Measurements from ENCODE around the gene IPO9. TPM values are rescaled to one million over a fixed set of nuclear protein-coding genes. Genes with fewer than 3 reads are reported as not detected.

The IPO9 gene
- total and polyA plus RNA-seq, 2 donors from 2014 or later, result 21.6 to 39.7 TPM

DNA sequence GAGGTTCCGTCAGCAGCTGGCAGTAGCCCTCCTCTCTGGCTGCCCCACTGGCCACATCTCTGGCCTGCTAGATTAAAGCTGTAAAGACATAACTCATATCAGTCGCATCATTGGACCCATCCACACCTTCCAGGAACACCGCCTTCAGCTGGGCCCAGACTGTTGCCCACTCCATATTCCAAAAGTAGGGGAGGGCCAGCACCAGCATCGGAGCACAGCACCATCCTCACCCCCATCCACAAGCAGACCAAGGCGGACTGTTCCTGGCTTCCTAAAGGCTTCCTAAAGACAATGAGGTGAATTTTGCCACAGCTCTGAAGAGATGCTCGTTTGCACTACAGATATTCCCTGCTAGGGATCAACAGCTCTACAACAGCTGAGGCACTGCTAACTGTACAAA lies 63.3 kb downstream of the IPO9 start:
- TF ChIP-seq CTCF (IDR thresholded peaks at IDR 0.05; ENCODE audit: borderline replicate concordance, extremely low read depth, insufficient read depth), result no peak
- Histone ChIP-seq H3K36me3 (ENCODE audit: control insufficient read depth in 2 of 3, insufficient read depth in 3 of 3, low read length in 3 of 3) (no peaks in the 10 kb centered on the region), H3K4me1 (ENCODE audit: control insufficient read depth in 2 of 3, insufficient read depth in 2 of 3, low read depth in 1 of 3, low read length in 3 of 3) (peaks cover 0 to 17% (median 0%) of the 10 kb centered on the region in 3 donors), H3K4me3 (ENCODE audit: low read length in 3 of 3) (no peak overlapping the region), H3K9ac (ENCODE audit: low read length in 3 of 3) (no peak overlapping the region), H3K9me3 (ENCODE audit: control insufficient read depth in 2 of 3, insufficient read depth in 1 of 3, low read length in 3 of 3) (no peaks in the 10 kb centered on the region), H3K27ac (ENCODE audit: low read depth in 2 of 2, low read length in 2 of 2) (no peak overlapping the region), H3K27me3 (ENCODE audit: control insufficient read depth, insufficient read depth, low read length) (no peaks in the 10 kb centered on the region)
- DNase-seq, result peak in 1 of 5 donors; percentile 10
- FAIRE-seq, result no peak
- intact Hi-C loops (cut with DNase I), result loop anchor here (5.0 kb wide), 1 partner anchor 75 kb away; no protein-coding TSS in a partner anchor

DNA sequence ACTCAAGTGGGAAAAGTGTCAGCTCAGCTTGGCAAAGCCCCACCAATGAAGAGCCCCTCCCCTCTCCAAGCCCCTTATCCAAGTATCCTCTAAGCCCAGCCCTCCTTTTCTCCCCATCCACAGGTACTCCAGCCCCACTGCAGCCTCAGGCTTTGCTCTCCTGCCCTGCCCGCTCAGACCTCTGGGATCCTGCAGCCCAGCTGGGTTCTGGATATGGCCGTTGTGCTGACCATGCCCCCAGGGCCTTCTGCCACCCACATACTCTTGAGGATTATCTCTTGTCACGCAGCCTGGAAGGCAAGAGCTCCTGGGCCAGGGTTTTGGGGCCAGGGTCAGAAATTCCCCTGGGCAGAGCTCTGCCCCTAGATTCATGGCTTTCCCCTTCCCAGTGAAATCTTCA lies 64.5 kb downstream of the IPO9 start:
- Histone ChIP-seq H3K27ac (ENCODE audit: low read depth in 2 of 2, low read length in 2 of 2) (no peak overlapping the region), H3K27me3 (ENCODE audit: control insufficient read depth, insufficient read depth, low read length) (no peaks in the 10 kb centered on the region), H3K4me1 (ENCODE audit: control insufficient read depth in 2 of 3, insufficient read depth in 2 of 3, low read depth in 1 of 3, low read length in 3 of 3) (peaks cover 0 to 12% (median 0%) of the 10 kb centered on the region in 3 donors), H3K36me3 (ENCODE audit: control insufficient read depth in 2 of 3, insufficient read depth in 3 of 3, low read length in 3 of 3) (no peaks in the 10 kb centered on the region), H3K9me3 (ENCODE audit: control insufficient read depth in 2 of 3, insufficient read depth in 1 of 3, low read length in 3 of 3) (no peaks in the 10 kb centered on the region), H3K9ac (ENCODE audit: low read length in 3 of 3) (no peak overlapping the region), H3K4me3 (ENCODE audit: low read length in 3 of 3) (no peak overlapping the region)
- no peak for TF ChIP-seq CTCF (IDR thresholded peaks at IDR 0.05; ENCODE audit: borderline replicate concordance, extremely low read depth, insufficient read depth)
- intact Hi-C loops (cut with DNase I), result loop anchor here (5.0 kb wide), 1 partner anchor 74 kb away; no protein-coding TSS in a partner anchor
- FAIRE-seq, result no peak
- DNase-seq, result no peak

DNA sequence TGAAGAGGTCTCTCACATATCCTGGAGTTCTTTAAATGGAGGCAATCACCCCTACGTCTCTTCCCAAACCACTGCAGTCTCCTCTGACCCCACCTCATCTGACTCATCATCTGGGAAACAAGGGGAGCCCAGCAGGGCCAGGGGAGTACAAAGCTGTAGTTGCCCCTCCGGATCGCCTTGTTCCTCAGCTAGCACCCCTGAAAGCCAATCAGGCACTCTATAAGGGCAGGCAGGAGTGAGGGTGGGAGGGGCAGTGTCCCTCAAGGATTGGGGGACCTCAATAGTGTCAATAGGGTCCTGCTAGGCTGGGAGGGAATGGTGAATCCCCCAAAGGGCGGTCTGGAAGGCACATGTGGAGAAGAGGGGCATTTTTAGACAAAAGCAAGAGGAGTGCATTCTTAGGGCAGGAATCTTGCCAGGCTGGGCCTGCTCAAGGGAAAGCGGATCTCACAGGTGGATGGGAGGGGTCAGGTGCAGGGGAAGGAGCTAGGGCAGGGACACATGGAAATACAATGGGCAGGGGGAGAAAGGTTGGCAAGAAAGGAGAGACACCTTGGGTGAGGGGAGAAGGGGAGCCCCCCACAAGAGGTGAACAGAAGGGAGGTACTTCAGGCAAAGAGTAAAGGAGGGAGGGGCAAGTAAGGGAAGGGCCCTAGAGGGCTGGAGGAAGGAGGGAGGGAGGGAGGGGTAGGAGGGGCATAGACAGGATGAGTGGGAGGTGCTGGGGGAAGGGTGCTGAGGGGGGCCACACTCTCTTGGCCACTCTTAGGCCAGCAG lies 65.6 kb downstream of the IPO9 start:
- intact Hi-C loops (cut with DNase I), result loop anchor here (5.0 kb wide), 2 partner anchors 63 to 73 kb away; partner anchors contain the start of gene TIMM17A
- H3K27me3 ChIP-seq (ENCODE audit: control insufficient read depth, insufficient read depth, low read length), result no peaks in the 10 kb centered on the region
- no peaks in the 10 kb centered on the region for H3K9me3 ChIP-seq (ENCODE audit: control insufficient read depth in 2 of 3, insufficient read depth in 1 of 3, low read length in 3 of 3)
- no peak overlapping the region for H3K9ac ChIP-seq (ENCODE audit: low read length in 3 of 3)
- H3K4me1 ChIP-seq (ENCODE audit: control insufficient read depth in 2 of 3, insufficient read depth in 2 of 3, low read depth in 1 of 3, low read length in 3 of 3), result peaks cover 0 to 5% (median 0%) of the 10 kb centered on the region in 3 donors
- no peak overlapping the region for H3K27ac ChIP-seq (ENCODE audit: low read depth in 2 of 2, low read length in 2 of 2)
- DNase-seq (no peak), FAIRE-seq (no peak)
- no peaks in the 10 kb centered on the region for H3K36me3 ChIP-seq (ENCODE audit: control insufficient read depth in 2 of 3, insufficient read depth in 3 of 3, low read length in 3 of 3)
- no peak for TF ChIP-seq CTCF (IDR thresholded peaks at IDR 0.05; ENCODE audit: borderline replicate concordance, extremely low read depth, insufficient read depth)
- no peak overlapping the region for H3K4me3 ChIP-seq (ENCODE audit: low read length in 3 of 3)
